Measurements from ENCODE around the gene S100A5. TPM values are rescaled to one million over a fixed set of nuclear protein-coding genes. Genes with fewer than 3 reads are reported as not detected.

Gene S100A5
- total and polyA plus RNA-seq, 8 donors: not detected

- Histone ChIP-seq H3K27me3 (no peaks in the 10 kb centered on the region), H3K4me1 (peaks cover 0 to 20% (median 5%) of the 10 kb centered on the region in 3 donors), H3K36me3 (no peaks in the 10 kb centered on the region), H3K27ac (peak within 1 kb of the TSS in 2 of 4 donors; percentile 17 to 55), H3K9me3 (no peaks in the 10 kb centered on the region), H3K4me3 (no peak within 1 kb of the TSS)
- DNase-seq (peak in 4 of 6 donors; percentile 30 to 57 (median 38)), ATAC-seq (peak in 3 of 4 donors; percentile 20 to 41 (median 39)), FAIRE-seq (no peak)
- 70 to 81% methylated on average over 14 of the region's 14 CpGs for WGBS, 2 donors
- no peak for TF ChIP-seq CTCF (IDR thresholded peaks at IDR 0.05)
- intact Hi-C loops (cut with DNase I): no loop called here
Observed at GRCh38 chr1:153548722-153549688, 8.3 kb upstream of the S100A5 start, which contains the start of gene S100A3. Gene S100A3 (minus strand): TSS chr1:153549258. CDS start chr1:153548485, 773 bp downstream.

- peaks cover 0 to 20% (median 5%) of the 10 kb centered on the region in 3 donors for H3K4me1 ChIP-seq
- no peaks in the 10 kb centered on the region for H3K27me3 ChIP-seq
- intact Hi-C loops (cut with DNase I): no loop called here
- no peak for ATAC-seq
- 86% methylated on average over 19 of the region's 19 CpGs for WGBS, 2 donors
- H3K36me3 ChIP-seq: no peaks in the 10 kb centered on the region
- no peak for FAIRE-seq
- H3K4me3 ChIP-seq: no peak overlapping the region
- peak in 1 of 6 donors; percentile 25 for DNase-seq
- no peak for TF ChIP-seq CTCF (IDR thresholded peaks at IDR 0.05)
- H3K9me3 ChIP-seq: no peaks in the 10 kb centered on the region
- H3K27ac ChIP-seq: no peak overlapping the region
Observed at GRCh38 chr1:153547560-153548551, 7.1 kb upstream of the S100A5 start.

- WGBS, 2 donors: 78 to 86% methylated on average over 14 of the region's 14 CpGs
- TF ChIP-seq CTCF (IDR thresholded peaks at IDR 0.05): no peak
- H3K27me3 ChIP-seq: no peaks in the 10 kb centered on the region
- H3K4me1 ChIP-seq: peaks cover 0 to 20% (median 5%) of the 10 kb centered on the region in 3 donors
- FAIRE-seq (no peak), ATAC-seq (no peak), DNase-seq (peak in 1 of 6 donors; percentile 33)
- H3K36me3 ChIP-seq: no peaks in the 10 kb centered on the region
- no peak overlapping the region for H3K27ac ChIP-seq
- no peak overlapping the region for H3K4me3 ChIP-seq
- intact Hi-C loops (cut with DNase I): no loop called here
- no peaks in the 10 kb centered on the region for H3K9me3 ChIP-seq
Observed at GRCh38 chr1:153546796-153547559, 6.2 kb upstream of the S100A5 start.

- ATAC-seq: no peak
- no peak for TF ChIP-seq CTCF (IDR thresholded peaks at IDR 0.05)
- no peaks in the 10 kb centered on the region for H3K9me3 ChIP-seq
- no peaks in the 10 kb centered on the region for H3K27me3 ChIP-seq
- no peak overlapping the region for H3K4me3 ChIP-seq
- FAIRE-seq: no peak
- WGBS, 2 donors: 89 to 94% methylated on average over 8 of the region's 8 CpGs
- no peak overlapping the region for H3K27ac ChIP-seq
- H3K36me3 ChIP-seq: no peaks in the 10 kb centered on the region
- DNase-seq: peak in 1 of 6 donors; percentile 21
- intact Hi-C loops (cut with DNase I): no loop called here
- peaks cover 0 to 20% (median 5%) of the 10 kb centered on the region in 3 donors for H3K4me1 ChIP-seq
Observed at GRCh38 chr1:153546371-153546770, 5.6 kb upstream of the S100A5 start.
